Astrocyte of the spinal cord (primary cell): Measurements from ENCODE around the gene HDAC10.

Experiments used
- DNase-seq: peaks from one replicate; pipeline ENCODE4 v3.0.0; 2011; ENCODE audit warnings: low read depth, low spot score
- H3K4me3 ChIP-seq: 2 replicates; pipeline ENCODE4 v1.5.1; 2011; ENCODE audit warnings: low read depth, mild to moderate bottlenecking, low read length, moderate library complexity
- CTCF ChIP-seq: IDR thresholded peaks from 2 replicates; pipeline ENCODE4 v1.5.1; 2012; ENCODE audit warnings: low read depth, mild to moderate bottlenecking, low read length, inconsistent platforms
- in situ Hi-C: cut with HindIII; loops from 2 replicates; pipeline ENCODE4 v1.10.0; 2017; ENCODE audit warnings: low sequenced_read_pairs

The HDAC10 gene

GRCh38 chr22:50246242-50247175, 4.6 kb downstream of the HDAC10 start:
- no peak overlapping the region for H3K4me3 ChIP-seq
- no peak for TF ChIP-seq CTCF
- in situ Hi-C loops = no loop called here
- no peak for DNase-seq

- TF ChIP-seq CTCF = no peak
- DNase-seq = no peak
- in situ Hi-C loops = no loop called here
These were observed 5.6 kb downstream of the HDAC10 start for GRCh38 chr22:50245214-50246072.

GRCh38 chr22:50244420-50245213, 6.4 kb downstream of the HDAC10 start, which contains the start of gene TUBGCP6:
Gene TUBGCP6 (minus strand): TSS chr22:50245023. CDS start chr22:50244459, 564 bp downstream.
- in situ Hi-C loops = no loop called here
- no peak for TF ChIP-seq CTCF
- DNase-seq = peak; percentile 92
- peak within 1 kb of the TSS; percentile 98 for H3K4me3 ChIP-seq

More at GRCh38 chr22:50245214-50246072, 5.6 kb downstream of the HDAC10 start:
- H3K4me3 ChIP-seq = peak overlapping the region; percentile 98

- in situ Hi-C loops = no loop called here
- no peak for DNase-seq
- TF ChIP-seq CTCF = no peak
- peak overlapping the region; percentile 98 for H3K4me3 ChIP-seq
These were observed 7.2 kb downstream of the HDAC10 start for GRCh38 chr22:50243685-50244419.

- peak overlapping the region; percentile 34 for H3K4me3 ChIP-seq
- DNase-seq = no peak
- no peak for TF ChIP-seq CTCF
- in situ Hi-C loops = no loop called here
These were observed 8.6 kb downstream of the HDAC10 start for GRCh38 chr22:50242406-50242949.
